WTC11 (cell line): ENCODE data around the gene RGS2.

Source experiments
- ATF1 ChIP-seq: sonication (generic); formaldehyde crosslinking; IDR thresholded peaks from 2 replicates; pipeline ENCODE4 v1.8.1; 2023; ENCODE audit warnings: mild to moderate bottlenecking, moderate library complexity, missing genetic modification reagents
- CREB1 ChIP-seq: sonication (generic); formaldehyde crosslinking; IDR thresholded peaks from 2 replicates; pipeline ENCODE4 v1.8.0; 2023; ENCODE audit warnings: mild to moderate bottlenecking, missing genetic modification reagents
- KAT7 ChIP-seq: sonication (generic); formaldehyde crosslinking; IDR thresholded peaks from 2 replicates; pipeline ENCODE4 v1.8.1; 2023; ENCODE audit warnings: missing genetic modification reagents, mild to moderate bottlenecking, borderline replicate concordance
- TF ChIP-seq, protein P1 (sequence below): sonication (generic); formaldehyde crosslinking; IDR thresholded peaks from 2 replicates; pipeline ENCODE4 v1.8.0; 2022; ENCODE audit warnings: mild to moderate bottlenecking, missing genetic modification reagents
- TF ChIP-seq, protein P2 (sequence below): sonication (generic); formaldehyde crosslinking; conservative IDR thresholded peaks from 2 replicates; pipeline ENCODE4 v1.8.1; 2022; ENCODE audit warnings: mild to moderate bottlenecking, missing genetic modification reagents

DNA sequence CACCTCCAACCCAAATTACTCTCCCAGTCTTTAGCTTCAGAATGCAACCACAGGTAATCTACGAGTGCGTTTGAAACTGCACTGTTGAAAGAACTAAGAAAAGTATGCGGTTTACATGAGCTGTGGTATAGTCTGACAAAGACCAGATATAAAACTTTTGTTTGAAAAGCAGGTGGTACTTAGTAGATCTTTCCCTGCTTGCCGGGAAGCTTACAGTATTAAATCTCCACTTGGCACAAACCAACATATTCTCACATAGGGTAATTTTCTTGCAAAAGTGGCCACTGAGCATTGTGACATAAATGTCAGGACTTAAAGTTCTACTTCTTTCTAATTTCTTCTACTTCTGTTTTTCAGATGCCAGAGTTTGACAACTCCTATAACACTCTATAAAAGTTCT lies 8.4 kb downstream of the RGS2 start:
- TF ChIP-seq, protein P1, sequence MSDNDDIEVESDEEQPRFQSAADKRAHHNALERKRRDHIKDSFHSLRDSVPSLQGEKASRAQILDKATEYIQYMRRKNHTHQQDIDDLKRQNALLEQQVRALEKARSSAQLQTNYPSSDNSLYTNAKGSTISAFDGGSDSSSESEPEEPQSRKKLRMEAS: no peak
- no peak for TF ChIP-seq CREB1 (CRISPR knock-in tag)
- TF ChIP-seq, protein P2, sequence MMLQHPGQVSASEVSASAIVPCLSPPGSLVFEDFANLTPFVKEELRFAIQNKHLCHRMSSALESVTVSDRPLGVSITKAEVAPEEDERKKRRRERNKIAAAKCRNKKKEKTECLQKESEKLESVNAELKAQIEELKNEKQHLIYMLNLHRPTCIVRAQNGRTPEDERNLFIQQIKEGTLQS: no peak
- no peak for TF ChIP-seq KAT7
- no peak for TF ChIP-seq ATF1 (CRISPR knock-in tag)
